Measurements from ENCODE around the gene SLC30A2. TPM values are rescaled to one million over a fixed set of nuclear protein-coding genes. Genes with fewer than 3 reads are reported as not detected.

Gene SLC30A2
- total RNA-seq, result not detected in 2 replicates

GRCh38 chr1:26045722-26046245 lies at the start of gene SLC30A2:
Gene SLC30A2, minus strand, starts transcription at chr1:26046118. Its CDS starts 222 bp downstream, at chr1:26045896.

GRCh38 chr1:26067432-26067911 lies 21.6 kb upstream of the SLC30A2 start, which contains the start of gene TRIM63:
Gene TRIM63, minus strand, starts transcription at chr1:26067630. Its CDS starts 136 bp downstream, at chr1:26067494.

DNA sequence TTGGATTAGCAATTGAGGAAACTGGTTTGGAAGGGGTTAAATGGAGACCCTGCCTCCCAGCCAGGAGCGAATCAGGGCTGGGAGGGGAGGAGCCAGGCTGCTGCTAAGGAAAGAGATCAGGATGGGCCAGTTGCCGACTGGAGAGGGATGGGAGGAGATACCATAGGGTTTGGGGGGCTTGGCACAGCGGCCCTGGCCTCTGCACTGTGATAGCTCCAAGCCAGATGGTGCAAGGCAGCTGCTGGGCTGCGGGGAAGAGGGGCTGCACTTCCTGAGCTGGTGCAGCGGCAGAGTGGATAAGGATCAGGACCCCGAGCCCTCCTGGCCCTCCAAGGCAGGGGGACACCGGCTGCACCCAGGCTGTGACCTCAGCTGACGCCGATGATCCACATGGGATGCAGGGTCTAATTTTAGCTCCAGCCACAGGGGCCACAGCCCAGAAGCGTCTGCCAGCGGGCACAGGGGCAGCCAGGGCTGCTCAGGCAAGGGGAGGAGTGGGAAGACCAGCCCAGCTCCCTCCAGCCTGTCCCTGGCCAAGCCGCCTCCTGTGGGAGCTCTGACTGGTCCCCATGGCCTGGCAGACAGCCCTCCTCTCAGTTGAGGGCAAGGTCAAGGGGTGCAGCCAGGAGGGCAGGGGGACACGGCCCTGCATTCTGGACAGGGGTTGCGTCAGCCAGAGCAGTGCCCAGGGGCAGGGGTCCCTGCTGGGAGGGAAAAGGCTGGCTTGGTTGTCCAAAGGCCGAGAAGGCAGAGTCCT lies 24.1 kb downstream of the SLC30A2 start, which contains the start of gene EXTL1:
Gene EXTL1, plus strand, starts transcription at position 129 of the 757 bp plus-strand sequence. CDS start 872 bp downstream, outside the sequence.

GRCh38 chr1:25997828-25998761 lies 47.8 kb downstream of the SLC30A2 start, which contains the start of gene PAFAH2:
Gene PAFAH2, minus strand, starts transcription at chr1:25998063. Its CDS starts 7,247 bp downstream, at chr1:25990816.

Small RNA genes within 50 kb of the gene (small RNA-seq; reads per million reads assigned to genes)
- not detected for gene RF00283
- not detected for gene RF00492

Other genes starting within 250 kb of the SLC30A2 start
- 55.7 and 91.8 TPM in 2 replicates for gene SELENON, start 245.9 kb downstream of the SLC30A2 start, total RNA-seq
- gene MTFR1L, start 226.2 kb downstream of the SLC30A2 start, total RNA-seq, result 30.3 and 33.1 TPM in 2 replicates
- gene AUNIP, start 186.7 kb downstream of the SLC30A2 start, total RNA-seq, result 5.2 and 6.5 TPM in 2 replicates
- gene PAQR7, start 170.4 kb downstream of the SLC30A2 start, total RNA-seq, result 2.7 and 4.4 TPM in 2 replicates
- gene STMN1, start 139.7 kb downstream of the SLC30A2 start, total RNA-seq, result 235 and 276 TPM in 2 replicates
- 5.7 and 7.0 TPM in 2 replicates for gene PAFAH2, start 48.1 kb downstream of the SLC30A2 start, total RNA-seq
- gene EXTL1, start 24.3 kb downstream of the SLC30A2 start, total RNA-seq, result under 0.01 TPM in 2 replicates
- gene TRIM63, start 21.5 kb upstream of the SLC30A2 start, total RNA-seq, result not detected in 2 replicates
- gene PDIK1L, start 65.7 kb upstream of the SLC30A2 start, total RNA-seq, result 8.9 and 9.4 TPM in 2 replicates
- gene FAM110D, start 113.0 kb upstream of the SLC30A2 start, total RNA-seq, result 0.66 and 2.7 TPM in 2 replicates
- gene C1orf232, start 122.8 kb upstream of the SLC30A2 start, total RNA-seq, result not detected in 2 replicates
- 20.2 and 21.7 TPM in 2 replicates for gene ZNF593, start 123.8 kb upstream of the SLC30A2 start, total RNA-seq
- gene ZNF593OS, start 125.7 kb upstream of the SLC30A2 start, total RNA-seq, result not detected in 2 replicates
- gene CNKSR1, start 131.4 kb upstream of the SLC30A2 start, total RNA-seq, result 0.13 TPM in 1 of 2 replicates, not detected in the other
- gene CATSPER4, start 144.5 kb upstream of the SLC30A2 start, total RNA-seq, result not detected in 2 replicates
- 11.3 and 17.1 TPM in 2 replicates for gene CEP85, start 188.1 kb upstream of the SLC30A2 start, total RNA-seq
- 33.6 and 41.1 TPM in 2 replicates for gene SH3BGRL3, start 234.0 kb upstream of the SLC30A2 start, total RNA-seq

All from thoracic aorta endothelial cell (primary cell).